ENCODE results near the gene RDX.
"Not testable (repeated sequence)": the region's sequence is repeated elsewhere in the genome, so short reads cannot be mapped to it uniquely, and the experiment has no call there.

RDX gene

GRCh38 chr11:110292146-110292545, 4.3 kb downstream of the RDX start:
- not testable (repeated sequence) for H2BK12ac ChIP-seq (ENCODE audit: low read length); H4K12ac ChIP-seq (ENCODE audit: low read depth, low read length); H3K4me2 ChIP-seq (ENCODE audit: low read length); H3K14ac ChIP-seq (ENCODE audit: low read length); H4K8ac ChIP-seq (ENCODE audit: low read depth, low read length); H2BK120ac ChIP-seq (ENCODE audit: insufficient read depth, low read length, poor library complexity); H3K4me3 ChIP-seq (ENCODE audit: low read depth, low read length); H3K18ac ChIP-seq (ENCODE audit: low read length); H3K27ac ChIP-seq (ENCODE audit: low read depth, low read length); H4K91ac ChIP-seq (ENCODE audit: low read depth, low read length); H2BK5ac ChIP-seq (ENCODE audit: low read depth, low read length, poor library complexity); H2AK5ac ChIP-seq (ENCODE audit: low read length); H3K9me3 ChIP-seq (ENCODE audit: insufficient read depth, low read depth, low read length); H3K23ac ChIP-seq (ENCODE audit: low read length); H3K4me1 ChIP-seq (ENCODE audit: control insufficient read depth in 1 of 2, insufficient read depth in 2 of 2, low read length in 2 of 2); H2AFZ ChIP-seq (ENCODE audit: insufficient read depth, low read length, poor library complexity); H3K36me3 ChIP-seq (ENCODE audit: control insufficient read depth in 1 of 2, insufficient read depth in 2 of 2, low read length in 2 of 2); DNase-seq; H3K27me3 ChIP-seq (ENCODE audit: insufficient read depth, low read length); H3K9ac ChIP-seq (ENCODE audit: low read length)
- WGBS (ENCODE audit: extremely low coverage, insufficient coverage, insufficient read length) = no CpG with 5 or more reads among the region's 4 CpGs
- peaks cover 17% of the 10 kb centered on the region for H3K79me1 ChIP-seq (ENCODE audit: low read length)
- H3K79me2 ChIP-seq (ENCODE audit: control insufficient read depth, insufficient read depth, low read length, poor library complexity) = peaks cover 38% of the 10 kb centered on the region
- peak overlapping the region; percentile 81 for H3K4ac ChIP-seq (ENCODE audit: low read depth, low read length)

GRCh38 chr11:110290591-110291334, 5.7 kb downstream of the RDX start:
- Histone ChIP-seq H2BK120ac (ENCODE audit: insufficient read depth, low read length, poor library complexity) (no peak overlapping the region), H3K4ac (ENCODE audit: low read depth, low read length) (peak overlapping the region; percentile 96), H3K9me3 (ENCODE audit: insufficient read depth, low read depth, low read length) (no peaks in the 10 kb centered on the region), H2BK12ac (ENCODE audit: low read length) (no peak overlapping the region), H3K27me3 (ENCODE audit: insufficient read depth, low read length) (no peaks in the 10 kb centered on the region), H4K91ac (ENCODE audit: low read depth, low read length) (no peak overlapping the region), H3K23ac (ENCODE audit: low read length) (no peak overlapping the region), H3K27ac (ENCODE audit: low read depth, low read length) (no peak overlapping the region), H3K79me1 (ENCODE audit: low read length) (peaks cover 5% of the 10 kb centered on the region), H4K8ac (ENCODE audit: low read depth, low read length) (no peak overlapping the region), H3K4me3 (ENCODE audit: low read depth, low read length) (no peak overlapping the region), H2BK5ac (ENCODE audit: low read depth, low read length, poor library complexity) (no peak overlapping the region), H2AK5ac (ENCODE audit: low read length) (no peak overlapping the region), H3K4me2 (ENCODE audit: low read length) (no peak overlapping the region), H3K4me1 (ENCODE audit: control insufficient read depth in 1 of 2, insufficient read depth in 2 of 2, low read length in 2 of 2) (peaks cover 5 to 7% of the 10 kb centered on the region in 2 experiments), H2AFZ (ENCODE audit: insufficient read depth, low read length, poor library complexity) (no peak overlapping the region), H4K12ac (ENCODE audit: low read depth, low read length) (no peak overlapping the region), H3K9ac (ENCODE audit: low read length) (no peak overlapping the region), H3K79me2 (ENCODE audit: control insufficient read depth, insufficient read depth, low read length, poor library complexity) (peaks cover 36% of the 10 kb centered on the region), H3K14ac (ENCODE audit: low read length) (no peak overlapping the region), H3K18ac (ENCODE audit: low read length) (no peak overlapping the region), H3K36me3 (ENCODE audit: control insufficient read depth in 1 of 2, insufficient read depth in 2 of 2, low read length in 2 of 2) (peaks cover 6 to 7% of the 10 kb centered on the region in 2 experiments)
- DNase-seq = no peak
- WGBS (ENCODE audit: extremely low coverage, insufficient coverage, insufficient read length) = no CpG with 5 or more reads among the region's 7 CpGs

DNA sequence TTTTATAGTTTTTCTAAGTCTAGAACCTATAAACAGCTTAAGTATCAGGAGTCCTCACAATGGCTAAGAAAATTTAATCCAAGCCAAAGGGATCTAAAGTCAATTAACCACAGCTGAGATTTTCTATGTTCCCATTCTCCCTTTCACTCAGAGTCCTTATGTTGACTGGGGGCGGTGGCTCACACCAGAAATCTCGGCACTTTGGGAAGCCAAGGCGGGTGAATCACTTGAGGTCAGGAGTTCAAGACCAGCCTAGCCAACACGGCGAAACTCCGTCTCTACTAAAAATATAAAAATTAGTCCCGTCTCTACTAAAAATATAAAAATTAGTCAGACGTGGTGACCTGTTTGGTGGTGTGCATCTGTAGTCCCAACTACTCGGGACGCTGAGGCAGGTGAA, 6.9 kb downstream of the RDX start:
- Histone ChIP-seq H2AK5ac (ENCODE audit: low read length) (no peak overlapping the region), H3K36me3 (ENCODE audit: control insufficient read depth in 1 of 2, insufficient read depth in 2 of 2, low read length in 2 of 2) (peaks cover 9 to 12% of the 10 kb centered on the region in 2 experiments), H3K14ac (ENCODE audit: low read length) (no peak overlapping the region), H2AFZ (ENCODE audit: insufficient read depth, low read length, poor library complexity) (no peak overlapping the region), H3K9me3 (ENCODE audit: insufficient read depth, low read depth, low read length) (no peaks in the 10 kb centered on the region), H3K4me1 (ENCODE audit: control insufficient read depth in 1 of 2, insufficient read depth in 2 of 2, low read length in 2 of 2) (peaks cover 5 to 7% of the 10 kb centered on the region in 2 experiments), H3K18ac (ENCODE audit: low read length) (no peak overlapping the region), H3K27me3 (ENCODE audit: insufficient read depth, low read length) (no peaks in the 10 kb centered on the region), H2BK12ac (ENCODE audit: low read length) (no peak overlapping the region), H4K12ac (ENCODE audit: low read depth, low read length) (no peak overlapping the region), H3K4ac (ENCODE audit: low read depth, low read length) (peak overlapping the region; percentile 98), H2BK5ac (ENCODE audit: low read depth, low read length, poor library complexity) (no peak overlapping the region), H3K79me1 (ENCODE audit: low read length) (peaks cover 2% of the 10 kb centered on the region), H3K4me2 (ENCODE audit: low read length) (no peak overlapping the region), H2BK120ac (ENCODE audit: insufficient read depth, low read length, poor library complexity) (no peak overlapping the region), H3K27ac (ENCODE audit: low read depth, low read length) (no peak overlapping the region), H3K9ac (ENCODE audit: low read length) (no peak overlapping the region), H3K79me2 (ENCODE audit: control insufficient read depth, insufficient read depth, low read length, poor library complexity) (peaks cover 39% of the 10 kb centered on the region), H3K23ac (ENCODE audit: low read length) (no peak overlapping the region), H3K4me3 (ENCODE audit: low read depth, low read length) (no peak overlapping the region), H4K91ac (ENCODE audit: low read depth, low read length) (no peak overlapping the region), H4K8ac (ENCODE audit: low read depth, low read length) (no peak overlapping the region)
- DNase-seq = no peak
- no CpG with 5 or more reads among the region's 10 CpGs for WGBS (ENCODE audit: extremely low coverage, insufficient coverage, insufficient read length)

- WGBS (ENCODE audit: extremely low coverage, insufficient coverage, insufficient read length) = no CpG with 5 or more reads among the region's 1 CpG
- Histone ChIP-seq H3K23ac (ENCODE audit: low read length) (no peak overlapping the region), H3K79me2 (ENCODE audit: control insufficient read depth, insufficient read depth, low read length, poor library complexity) (peaks cover 36% of the 10 kb centered on the region), H4K12ac (ENCODE audit: low read depth, low read length) (no peak overlapping the region), H2BK5ac (ENCODE audit: low read depth, low read length, poor library complexity) (no peak overlapping the region), H3K9ac (ENCODE audit: low read length) (no peak overlapping the region), H3K27ac (ENCODE audit: low read depth, low read length) (no peak overlapping the region), H2AK5ac (ENCODE audit: low read length) (no peak overlapping the region), H3K4me1 (ENCODE audit: control insufficient read depth in 1 of 2, insufficient read depth in 2 of 2, low read length in 2 of 2) (peaks cover 2 to 5% of the 10 kb centered on the region in 2 experiments), H3K27me3 (ENCODE audit: insufficient read depth, low read length) (no peaks in the 10 kb centered on the region), H3K4me3 (ENCODE audit: low read depth, low read length) (no peak overlapping the region), H2AFZ (ENCODE audit: insufficient read depth, low read length, poor library complexity) (no peak overlapping the region), H2BK12ac (ENCODE audit: low read length) (no peak overlapping the region), H3K4ac (ENCODE audit: low read depth, low read length) (peak overlapping the region; percentile 53), H3K14ac (ENCODE audit: low read length) (no peak overlapping the region), H4K91ac (ENCODE audit: low read depth, low read length) (no peak overlapping the region), H3K36me3 (ENCODE audit: control insufficient read depth in 1 of 2, insufficient read depth in 2 of 2, low read length in 2 of 2) (peaks cover 9 to 13% of the 10 kb centered on the region in 2 experiments), H4K8ac (ENCODE audit: low read depth, low read length) (no peak overlapping the region), H3K79me1 (ENCODE audit: low read length) (no peaks in the 10 kb centered on the region), H2BK120ac (ENCODE audit: insufficient read depth, low read length, poor library complexity) (no peak overlapping the region), H3K18ac (ENCODE audit: low read length) (no peak overlapping the region), H3K4me2 (ENCODE audit: low read length) (no peak overlapping the region), H3K9me3 (ENCODE audit: insufficient read depth, low read depth, low read length) (no peaks in the 10 kb centered on the region)
- no peak for DNase-seq
These were observed 8.9 kb downstream of the RDX start for GRCh38 chr11:110287537-110287936.
